Testis (tissue), 3 donors: ENCODE measurements around the gene MBLAC1. TPM values are rescaled to one million over a fixed set of nuclear protein-coding genes. Genes with fewer than 3 reads are reported as not detected.
A peak's percentile ranks its signal among the peaks of the same experiment; 100 is the strongest.
"Not testable (repeated sequence)": the region's sequence is repeated elsewhere in the genome, so short reads cannot be mapped to it uniquely, and the experiment has no call there.

ENCODE experiments used
- DNase-seq: peaks from one replicate; pipeline ENCODE4 v3.0.0-alpha.2; 2019
- H3K27ac ChIP-seq, 2 donors: fragments of 200-600 bp; sonication (generic); one replicate each; pipeline ENCODE4 v1.5.1; 2019
- H3K27me3 ChIP-seq: fragments of 200-600 bp; sonication (generic); one replicate; pipeline ENCODE4 v1.5.1; 2019
- H3K36me3 ChIP-seq: fragments of 200-600 bp; sonication (generic); one replicate; pipeline ENCODE4 v1.5.1; 2017; ENCODE audit warnings: low read depth; ENCODE audit errors: missing control alignments
- H3K4me1 ChIP-seq: fragments of 200-600 bp; sonication (generic); one replicate; pipeline ENCODE4 v1.5.1; 2019
- H3K4me3 ChIP-seq, 2 donors: fragments of 200-600 bp; sonication (generic); one replicate each; pipeline ENCODE4 v1.5.1; 2017 to 2019
- H3K9me3 ChIP-seq: fragments of 200-600 bp; sonication (generic); one replicate; pipeline ENCODE4 v1.5.1; 2017
- CTCF ChIP-seq, 3 experiments: fragments of 450-650 bp in 2 of 3; fragments of 200-600 bp in 1 of 3; sonication (generic) in 1 of 3; IDR thresholded peaks; one replicate each; pipeline ENCODE4 v1.5.1; 2016 to 2019; ENCODE audit warnings: antibody characterized with exemption in 3 of 3, mild to moderate bottlenecking in 2 of 3, moderate library complexity in 1 of 3
- POLR2A ChIP-seq: fragments of 450-650 bp; IDR thresholded peaks from one replicate; pipeline ENCODE4 v1.6.1; 2017; ENCODE audit warnings: antibody characterized with exemption, mild to moderate bottlenecking, moderate library complexity
- WGBS, 2 donors: methylation state at CpG; one replicate each; pipeline ENCODE4 v1.1.5; 2018; 5-methylcytosine and 5-hydroxymethylcytosine counted together
- intact Hi-C: fragments of 100-400 bp; cut with DNase I; formaldehyde crosslinking; loops from one replicate; pipeline ENCODE4 v1.15.1; 2023; ENCODE audit warnings: low total_unique reads
- polyA plus RNA-seq: library from polyadenylated mRNA; stranded (reverse); fragments of 350-450 nt; fragmentation: Illumina TruSeq; extraction: RNeasy Lipid Tissue Mini Kit (QIAGEN cat#74804); gene quantifications from one replicate; pipeline ENCODE4 v1.2.3, GENCODE V29; 2014; ENCODE audit warnings: low read depth, low replicate concordance; ENCODE audit not compliant: insufficient read depth
- total RNA-seq, 2 donors: library from RNA; depleted of rRNA; stranded (reverse); fragments of >200 nt; gene quantifications; one replicate each; pipeline ENCODE4 v1.2.3, GENCODE V29; 2016

The MBLAC1 gene
- total and polyA plus RNA-seq, 3 donors from 2014 or later: 2.9 to 10.2 (median 7.2) TPM

- Histone ChIP-seq H3K27me3 (no peaks in the 10 kb centered on the region), H3K27ac (peak overlapping the region; percentile 87 to 97), H3K36me3 (no peaks in the 10 kb centered on the region), H3K9me3 (no peaks in the 10 kb centered on the region), H3K4me1 (peaks cover 13% of the 10 kb centered on the region), H3K4me3 (peak overlapping the region; percentile 68 to 75)
- 9 to 13% methylated on average over 22 to 29 of the region's 29 CpGs for WGBS, 2 donors
- intact Hi-C loops: loop anchor here (5.0 kb wide), 1 partner anchor 39 kb away; the partner anchor contains the start of gene COPS6
- no peak for DNase-seq
- TF ChIP-seq CTCF (IDR thresholded peaks at IDR 0.05) (no peak), POLR2A (no peak)
Measured at GRCh38 chr7:100126239-100126930, 382 bp upstream of the MBLAC1 start.

DNA sequence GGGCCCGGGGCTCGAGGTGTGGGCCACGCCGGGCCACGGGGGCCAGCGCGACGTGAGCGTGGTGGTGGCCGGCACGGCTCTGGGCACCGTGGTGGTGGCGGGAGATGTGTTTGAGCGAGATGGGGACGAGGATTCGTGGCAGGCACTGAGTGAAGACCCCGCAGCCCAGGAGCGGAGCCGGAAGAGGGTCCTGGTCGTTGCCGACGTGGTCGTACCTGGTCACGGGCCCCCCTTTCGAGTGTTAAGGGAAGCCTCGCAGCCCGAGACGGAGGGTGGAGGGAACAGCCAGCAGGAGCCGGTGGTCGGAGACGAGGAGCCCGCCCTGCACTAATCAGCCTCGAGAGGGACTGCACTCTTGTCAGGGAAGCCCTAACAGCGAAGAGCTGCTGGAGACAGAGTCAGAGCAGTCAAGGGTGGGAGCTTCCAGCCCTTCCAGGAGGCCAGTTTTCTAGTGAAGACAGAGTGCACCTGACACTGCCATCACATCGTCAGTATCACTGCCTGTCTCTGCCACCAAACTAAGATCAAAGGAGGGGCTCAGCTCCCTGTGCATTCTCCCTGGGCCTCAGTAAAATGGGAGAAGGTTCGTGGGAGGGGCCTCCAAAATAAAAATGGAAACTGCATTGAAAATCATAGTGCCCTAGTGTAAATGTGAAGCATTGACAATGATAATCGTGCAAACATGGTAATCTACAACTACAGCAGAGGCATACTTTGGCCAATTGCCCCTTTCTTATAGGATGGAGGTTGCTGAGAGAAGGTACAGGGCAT, 1.3 kb downstream of the MBLAC1 start:
- TF ChIP-seq CTCF (IDR thresholded peaks at IDR 0.05) (no peak), POLR2A (no peak)
- WGBS, 2 donors: 2 to 3% methylated on average over 18 to 37 of the region's 37 CpGs
- intact Hi-C loops: loop anchor here (5.0 kb wide), 1 partner anchor 41 kb away; the partner anchor contains the start of gene COPS6
- Histone ChIP-seq H3K4me3 (peak overlapping the region; percentile 68 to 75), H3K36me3 (no peaks in the 10 kb centered on the region), H3K4me1 (peaks cover 17% of the 10 kb centered on the region), H3K9me3 (no peaks in the 10 kb centered on the region), H3K27me3 (no peaks in the 10 kb centered on the region), H3K27ac (peak overlapping the region; percentile 87 to 97)
- DNase-seq: peak; percentile 48

GRCh38 chr7:100128637-100128963, 1.8 kb downstream of the MBLAC1 start:
- no peak overlapping the region for H3K27ac ChIP-seq
- intact Hi-C loops: loop anchor here (5.0 kb wide), 1 partner anchor 41 kb away; the partner anchor contains the start of gene COPS6
- H3K4me1 ChIP-seq: peaks cover 18% of the 10 kb centered on the region
- no peaks in the 10 kb centered on the region for H3K27me3 ChIP-seq
- H3K36me3 ChIP-seq: no peaks in the 10 kb centered on the region
- H3K4me3 ChIP-seq: no peak overlapping the region
- no peaks in the 10 kb centered on the region for H3K9me3 ChIP-seq
- WGBS, 2 donors: 42 to 78% methylated on average over 1 of the region's 1 CpG
- no peak for DNase-seq
- TF ChIP-seq CTCF (IDR thresholded peaks at IDR 0.05): no peak
- TF ChIP-seq POLR2A: no peak

DNA sequence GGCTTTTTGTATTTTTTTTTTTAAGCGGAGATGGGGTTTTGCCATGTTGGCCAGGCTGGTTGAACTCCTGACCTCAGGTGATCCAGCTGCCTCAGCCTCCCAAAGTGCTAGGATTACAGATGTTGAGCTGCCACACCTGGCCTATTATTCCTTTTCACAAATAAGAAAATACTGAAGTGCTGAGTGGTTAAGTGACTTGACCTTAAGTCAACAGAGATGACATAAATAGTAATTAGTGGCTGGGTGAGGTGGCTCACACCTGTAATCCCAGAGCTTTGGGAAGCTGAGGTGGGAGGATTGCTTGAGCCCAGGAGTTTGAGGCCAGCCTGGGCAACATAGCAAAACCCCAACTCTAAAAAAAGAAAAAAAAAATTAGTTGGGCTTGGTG, 3.4 kb downstream of the MBLAC1 start:
- intact Hi-C loops: not testable (repeated sequence)

DNA sequence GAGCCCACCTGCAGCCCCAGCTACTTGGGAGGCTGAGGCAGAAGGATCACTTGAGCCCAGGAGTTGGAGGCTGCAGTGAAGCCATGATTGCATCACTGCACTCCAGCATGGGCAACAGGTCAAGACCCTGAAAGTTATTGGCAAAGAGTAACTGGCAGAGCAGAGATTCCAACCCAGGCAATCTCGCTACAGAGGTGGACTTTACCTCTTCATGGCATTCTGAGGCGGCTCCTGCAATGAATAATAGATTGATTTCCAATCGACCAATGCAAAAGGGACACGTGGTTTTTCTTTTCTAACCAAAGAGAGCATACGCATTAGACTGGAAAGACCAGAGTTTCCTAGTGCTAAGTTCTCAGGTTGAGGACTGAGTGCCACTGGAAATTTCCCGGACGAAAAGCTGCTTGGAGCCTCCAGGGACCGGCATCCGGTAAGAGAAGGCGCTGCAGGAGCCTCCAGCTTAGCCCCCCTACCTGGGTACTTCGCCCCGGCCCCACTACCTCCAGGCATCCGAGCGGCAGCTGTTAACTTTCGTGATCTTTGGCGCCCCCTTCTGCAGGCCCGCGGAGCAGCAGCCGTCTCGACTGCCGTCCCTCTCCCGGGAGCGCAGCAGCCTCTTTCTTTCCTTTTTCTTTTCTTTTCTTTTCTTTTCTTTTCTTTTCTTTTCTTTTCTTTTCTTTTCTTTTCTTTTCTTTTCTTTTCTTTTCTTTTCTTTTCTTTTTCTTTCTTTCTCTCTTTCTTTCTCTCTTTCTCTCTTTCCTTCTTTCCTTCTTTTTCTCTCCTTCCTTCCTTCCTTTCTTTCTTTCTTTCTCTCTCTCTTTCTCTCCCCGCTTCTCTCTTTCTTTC, 4.1 kb downstream of the MBLAC1 start:
- peak; percentile 90 for DNase-seq
- Histone ChIP-seq H3K9me3 (no peaks in the 10 kb centered on the region), H3K27ac (no peak overlapping the region), H3K4me1 (peaks cover 14% of the 10 kb centered on the region), H3K4me3 (no peak overlapping the region), H3K36me3 (no peaks in the 10 kb centered on the region), H3K27me3 (no peaks in the 10 kb centered on the region)
- 9 to 13% methylated on average over 24 of the region's 24 CpGs for WGBS, 2 donors
- intact Hi-C loops: no loop called here
- no peak for TF ChIP-seq POLR2A
- peak; percentile 48 to 84 (median 83) for TF ChIP-seq CTCF (IDR thresholded peaks at IDR 0.05)

More for the DNA sequence above, 3.4 kb downstream of the MBLAC1 start:
- not testable (repeated sequence) for H3K4me3 ChIP-seq, DNase-seq, H3K27ac ChIP-seq, H3K27me3 ChIP-seq, H3K9me3 ChIP-seq, H3K36me3 ChIP-seq
- WGBS, 2 donors: 93% methylated on average over 1 of the region's 1 CpG
- H3K4me1 ChIP-seq: peaks cover 14% of the 10 kb centered on the region
